Stimulated activated naive CD4-positive, alpha-beta T cell treated with Interleukin-2 at 50 U/mL for 16 hours (primary cell): ENCODE data around the gene TMEM242.

Experiments used
- DNase-seq: peaks from one replicate; lab custom pipeline; 2025; lab: John Stamatoyannopoulos, UW

Gene TMEM242

DNA sequence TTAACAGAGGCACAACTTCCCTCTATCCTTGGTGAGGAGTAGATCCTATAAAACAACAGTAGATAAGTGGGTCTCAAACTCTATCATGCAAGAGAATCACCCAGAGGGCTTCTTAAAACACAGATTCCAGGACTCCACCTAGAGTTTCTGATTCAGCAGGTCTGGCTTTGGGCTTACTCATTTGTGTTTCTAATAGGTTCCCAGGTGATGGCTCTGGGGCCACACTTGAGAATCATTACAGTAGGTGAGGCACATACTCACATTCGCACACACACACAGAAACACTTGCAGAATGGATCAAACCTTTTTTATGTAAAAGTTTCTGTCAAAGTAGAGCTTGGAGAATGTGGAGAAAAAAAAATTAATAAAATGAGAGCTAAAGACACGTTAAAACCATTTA is 52.4 kb downstream of the TMEM242 start:
- no peak for DNase-seq

DNA sequence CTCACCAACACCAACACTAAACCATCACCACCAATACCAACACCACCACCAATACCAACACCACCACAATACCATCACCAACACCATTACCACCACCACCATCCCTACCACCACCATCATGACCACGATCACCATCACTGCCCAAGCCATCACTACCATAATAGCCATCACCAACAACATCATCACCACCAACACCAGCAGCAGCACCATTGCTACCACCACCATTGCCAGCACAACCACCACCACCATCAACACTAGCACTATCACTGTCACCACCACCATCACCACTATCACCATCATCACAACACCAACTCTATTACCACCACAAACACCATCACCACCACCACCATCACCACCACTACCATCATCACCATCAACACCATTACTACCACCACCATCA is 53.0 kb downstream of the TMEM242 start:
- DNase-seq: no peak

DNA sequence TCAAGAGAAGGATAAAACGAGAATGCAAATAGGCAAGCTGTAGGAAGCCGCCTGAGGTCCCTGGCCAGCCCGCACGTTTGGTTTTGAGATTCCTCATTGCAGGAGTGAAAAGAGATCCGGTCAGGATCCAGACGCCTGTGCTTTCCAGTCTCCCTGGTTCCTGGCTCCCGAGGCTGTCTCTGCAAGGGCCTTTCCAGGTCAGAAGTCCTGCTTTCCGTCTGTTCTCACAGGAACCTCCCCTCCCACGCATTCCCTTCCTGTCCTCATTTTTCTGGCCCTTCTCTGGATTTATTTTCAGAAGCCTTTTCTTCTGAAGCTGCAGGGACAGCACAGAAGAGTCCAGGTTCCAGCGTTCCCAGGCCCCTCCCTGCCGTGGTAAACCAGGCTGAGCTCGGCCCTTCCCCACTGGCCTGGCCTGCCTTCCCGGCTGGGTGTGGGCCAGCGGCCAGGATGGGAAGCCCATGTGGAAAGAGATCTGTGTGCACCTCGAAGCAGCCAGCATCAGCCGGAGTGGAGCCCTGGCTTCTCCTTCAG is 54.0 kb downstream of the TMEM242 start:
- no peak for DNase-seq

DNA sequence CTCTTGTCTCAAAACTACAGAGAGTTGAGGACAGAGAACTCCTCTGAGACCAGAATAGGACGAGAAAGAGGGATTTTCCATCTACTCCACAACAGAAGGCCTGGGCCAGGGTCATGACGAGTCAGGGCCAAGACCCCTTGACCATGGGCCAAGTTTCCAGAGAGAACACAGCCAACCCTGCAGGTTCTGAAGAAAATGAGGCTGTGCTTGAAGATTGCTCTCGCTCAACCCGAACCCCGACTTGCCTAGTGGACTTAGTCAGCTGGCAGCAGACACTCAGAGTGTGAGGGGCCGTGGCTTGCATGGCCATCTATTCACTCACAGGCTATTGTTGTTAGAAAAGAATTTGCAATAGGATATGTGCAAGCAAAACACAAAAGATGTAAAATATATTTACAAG is 54.5 kb downstream of the TMEM242 start:
- no peak for DNase-seq

DNA sequence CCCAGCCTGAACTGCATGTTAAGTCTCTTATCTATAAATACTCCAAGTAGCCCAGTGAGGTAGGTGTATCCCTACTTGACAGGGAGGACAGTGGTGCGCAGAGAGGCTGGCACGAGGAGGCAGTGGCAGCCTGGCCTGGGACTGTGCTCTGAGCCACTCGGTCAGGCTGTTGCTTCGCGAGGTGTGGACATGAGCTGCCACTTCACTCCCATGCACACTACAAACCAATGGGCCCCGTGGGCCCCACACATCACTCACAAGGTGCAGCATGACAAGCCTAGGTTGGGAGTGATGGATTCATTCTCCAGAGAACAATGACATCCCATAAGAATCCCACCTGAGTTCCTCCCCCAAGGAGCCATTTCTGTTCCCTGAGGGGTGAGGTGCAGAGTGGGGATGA is 54.9 kb downstream of the TMEM242 start:
- no peak for DNase-seq

DNA sequence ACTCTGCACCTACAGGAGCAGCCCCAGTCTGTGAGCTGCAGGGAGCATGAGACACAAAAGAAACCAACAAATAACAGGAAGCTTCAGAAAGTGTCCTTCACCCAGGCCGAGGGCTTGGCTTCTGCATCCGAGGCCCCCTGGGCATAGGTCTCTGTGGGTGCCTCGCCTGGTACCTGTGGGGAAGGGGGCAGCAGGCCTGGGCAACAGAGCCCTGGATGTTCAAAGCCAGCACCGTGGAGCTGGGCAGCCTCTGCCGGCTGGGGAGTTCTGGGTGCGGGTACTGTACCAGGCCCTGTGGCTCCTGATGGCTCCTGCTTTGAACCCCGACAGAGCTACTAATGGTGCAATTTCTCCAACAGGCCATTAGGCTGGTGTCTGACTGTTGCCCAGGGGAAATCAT is 55.7 kb downstream of the TMEM242 start:
- no peak for DNase-seq

DNA sequence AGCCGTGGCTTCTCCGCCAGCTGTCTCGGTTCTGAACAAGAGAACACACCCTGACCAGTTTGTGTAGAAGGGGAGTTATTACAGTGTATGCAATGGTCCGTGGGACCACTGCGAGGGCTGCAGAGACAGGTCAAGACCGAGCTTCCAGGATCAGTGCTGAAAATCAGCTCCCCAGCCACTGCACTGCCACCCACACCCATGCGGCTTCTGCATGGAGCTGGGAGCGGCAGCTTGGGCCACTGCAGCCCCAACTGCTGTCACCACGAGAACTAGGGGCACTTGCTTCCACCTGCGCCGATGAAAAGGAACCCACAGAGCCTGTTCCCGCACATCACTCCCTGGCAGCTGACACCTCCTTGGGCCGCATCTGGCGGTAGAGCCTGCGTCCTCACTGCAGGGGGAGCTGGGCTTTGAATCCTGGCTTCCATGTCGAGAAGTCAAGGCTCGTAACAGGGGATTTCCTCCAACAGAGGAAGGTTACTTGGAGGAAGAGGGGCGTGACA is 56.2 kb downstream of the TMEM242 start:
- DNase-seq: no peak

GRCh38 chr6:157266274-157267101 is 56.8 kb downstream of the TMEM242 start:
- no peak for DNase-seq

DNA sequence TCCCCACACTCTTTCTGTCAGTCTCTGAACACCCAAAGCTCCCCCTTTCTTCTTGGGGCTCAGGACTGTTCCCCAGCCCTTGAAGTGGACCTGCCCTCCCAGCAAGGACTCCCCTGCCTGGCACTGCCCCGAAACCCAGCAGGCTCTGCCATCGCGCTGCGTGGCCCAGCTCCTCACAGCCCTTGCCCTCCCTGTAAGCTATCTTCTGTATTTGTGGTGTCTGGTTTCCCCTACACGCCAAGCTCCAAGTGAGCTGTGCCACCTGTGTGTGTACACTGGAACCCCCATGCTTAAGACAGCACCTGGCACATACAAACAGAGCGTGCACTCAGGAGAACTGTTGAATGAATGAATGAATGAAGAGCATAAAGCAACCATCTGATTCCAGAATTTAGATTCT is 57.7 kb downstream of the TMEM242 start:
- no peak for DNase-seq

DNA sequence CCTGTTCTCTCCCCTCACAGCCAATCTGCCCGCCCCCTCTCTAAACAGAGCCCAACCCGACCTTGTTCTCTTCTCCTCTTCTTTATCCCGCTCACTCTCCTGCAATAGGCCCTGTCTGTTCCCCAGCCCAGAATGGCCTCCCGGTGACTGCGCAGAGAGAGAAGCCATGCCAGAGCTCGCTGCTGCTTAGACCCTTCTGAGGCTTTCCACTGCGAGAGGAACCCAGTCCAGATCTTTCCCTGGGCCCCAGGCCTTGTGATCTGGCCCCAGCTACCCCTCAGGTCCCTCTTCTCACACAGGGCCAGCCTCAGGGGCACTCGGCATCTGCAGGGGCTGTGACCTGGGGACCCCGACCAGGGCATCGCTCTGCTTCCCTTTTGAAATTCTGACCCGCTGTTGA is 58.1 kb downstream of the TMEM242 start:
- no peak for DNase-seq

GRCh38 chr6:157264701-157265100 is 58.6 kb downstream of the TMEM242 start:
- DNase-seq: no peak

DNA sequence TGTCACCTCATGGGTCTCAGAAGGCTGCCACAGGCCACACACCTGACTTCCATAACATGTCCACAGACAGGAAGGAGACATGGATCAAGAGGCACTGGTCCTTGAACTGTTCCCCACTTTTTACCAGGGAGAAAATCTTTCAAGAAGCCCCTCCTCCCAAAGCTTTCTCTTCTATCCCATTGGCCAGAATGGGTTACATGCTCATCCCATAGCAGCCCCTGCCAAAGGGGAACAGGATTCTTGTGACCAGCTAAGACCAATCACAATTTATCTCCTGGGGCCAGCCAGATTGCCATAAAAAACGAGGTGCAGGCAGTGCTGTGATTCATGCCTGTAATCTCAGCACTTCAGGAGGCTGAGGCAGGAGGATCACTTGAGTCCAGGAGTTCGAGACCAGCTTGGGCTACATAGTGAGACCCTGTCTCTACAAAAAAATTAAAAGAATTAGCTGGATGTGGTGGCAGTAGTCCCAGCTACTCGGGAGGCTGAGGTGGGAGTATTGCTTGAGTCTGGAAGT is 59.4 kb downstream of the TMEM242 start:
- no peak for DNase-seq

- DNase-seq: no peak
These were observed 60.2 kb downstream of the TMEM242 start for GRCh38 chr6:157263146-157263545.

DNA sequence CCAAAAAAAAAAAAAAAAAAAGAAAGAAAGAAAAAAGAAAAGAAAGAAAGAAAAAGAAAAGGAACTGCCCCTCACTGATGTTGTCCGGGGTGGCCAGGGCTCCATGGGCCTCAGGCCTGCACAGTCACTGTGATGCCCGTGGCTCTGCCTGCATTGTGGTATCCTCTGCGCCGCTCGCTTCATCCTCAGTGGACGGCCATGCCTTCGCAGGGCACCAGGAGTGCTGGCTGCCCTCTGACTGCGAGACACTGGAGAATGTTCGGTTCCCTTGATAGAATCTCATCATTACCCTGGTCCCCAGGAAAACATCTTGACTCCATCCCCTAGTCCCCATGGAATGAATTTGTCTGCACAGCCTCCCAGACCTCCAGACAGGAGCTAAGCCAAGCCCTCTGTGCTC is 61.7 kb downstream of the TMEM242 start:
- DNase-seq: no peak

DNA sequence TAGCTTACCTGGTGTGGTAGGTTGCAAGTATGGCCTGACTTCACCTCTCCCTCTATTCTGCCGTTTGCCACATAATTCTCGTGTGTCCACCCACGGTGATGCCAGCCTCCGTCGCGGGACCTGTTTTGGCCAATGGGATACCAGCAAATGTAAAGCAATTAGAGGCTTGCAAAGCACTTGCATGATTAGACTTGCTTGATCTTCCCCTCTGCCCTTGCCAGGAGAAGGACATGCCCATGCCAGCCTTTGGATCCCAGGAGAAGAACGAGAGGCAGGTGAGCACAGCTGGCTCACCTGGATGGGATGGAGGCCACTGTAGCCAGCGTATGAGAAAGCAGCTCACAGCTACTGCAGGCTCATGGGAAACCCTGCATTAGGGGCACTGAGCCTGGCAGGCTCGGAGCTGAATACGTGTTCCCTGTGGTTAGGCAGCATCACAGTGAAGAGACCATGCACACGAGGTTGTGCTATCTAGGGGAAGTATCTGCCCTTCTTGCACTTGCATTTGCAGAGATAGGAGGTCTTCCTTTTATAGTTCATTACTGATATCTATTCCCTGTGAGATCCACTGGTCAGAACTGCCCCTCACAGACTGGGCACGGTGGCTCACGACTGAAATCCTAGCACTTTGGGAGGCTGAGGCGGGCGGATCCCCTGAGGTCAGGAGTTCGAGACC is 62.4 kb downstream of the TMEM242 start:
- DNase-seq: no peak

- no peak for DNase-seq
These were observed 63.9 kb downstream of the TMEM242 start for GRCh38 chr6:157259443-157259842.

- DNase-seq: no peak
These were observed 64.4 kb downstream of the TMEM242 start for GRCh38 chr6:157258878-157259277.

GRCh38 chr6:157255079-157255478 is 68.2 kb downstream of the TMEM242 start:
- DNase-seq: no peak

- no peak for DNase-seq
These were observed 68.8 kb downstream of the TMEM242 start for GRCh38 chr6:157254538-157254937.

- no peak for DNase-seq
These were observed 69.6 kb downstream of the TMEM242 start for GRCh38 chr6:157253699-157254098.

GRCh38 chr6:157253017-157253416 is 70.3 kb downstream of the TMEM242 start:
- DNase-seq: no peak

DNA sequence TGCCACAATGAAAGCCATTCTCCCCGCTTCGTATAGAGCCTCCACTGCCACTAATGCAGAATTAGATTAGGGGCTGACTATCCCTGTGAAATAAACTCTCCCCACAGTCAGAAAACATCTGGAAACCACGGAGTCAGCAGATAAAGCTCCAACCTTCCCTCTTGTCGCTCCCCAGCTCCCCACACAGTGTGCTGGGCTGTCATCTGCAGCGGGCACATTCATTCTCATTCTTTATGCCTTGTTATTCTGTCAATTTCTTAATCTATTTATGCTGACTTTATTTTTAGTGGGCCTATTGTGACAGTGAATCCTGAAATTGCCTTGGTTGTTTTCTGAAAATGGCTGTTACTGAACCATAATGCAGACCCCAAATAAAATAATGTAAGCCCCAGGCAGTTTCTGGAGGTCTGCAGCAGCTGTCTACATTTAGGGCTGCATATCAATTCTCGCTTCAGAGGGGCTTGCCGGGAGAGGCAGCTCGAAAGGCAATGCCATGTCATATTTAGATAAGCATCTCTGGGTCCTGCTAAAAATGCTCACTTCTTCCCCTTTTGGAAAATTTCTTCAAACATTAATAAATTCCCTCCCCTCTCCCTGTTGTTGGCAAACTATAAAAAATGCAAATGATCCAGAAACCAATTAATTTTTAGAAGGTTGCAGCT is 71.6 kb downstream of the TMEM242 start:
- DNase-seq: no peak
